Forelimb muscle (tissue), 1 donor: ENCODE measurements around the gene MPP4. TPM values are rescaled to one million over a fixed set of nuclear protein-coding genes. Genes with fewer than 3 reads are reported as not detected.

Experiments
- DNase-seq: peaks from one replicate; pipeline ENCODE4 v3.0.0-alpha.2; 2013; ENCODE audit warnings: low read depth
- polyA plus RNA-seq: library from polyadenylated mRNA; unstranded; fragments of 120-200 nt; gene quantifications from one replicate; pipeline ENCODE4 v1.2.1, GENCODE V29; 2013; ENCODE audit not compliant: insufficient read length

The MPP4 gene, protein sequence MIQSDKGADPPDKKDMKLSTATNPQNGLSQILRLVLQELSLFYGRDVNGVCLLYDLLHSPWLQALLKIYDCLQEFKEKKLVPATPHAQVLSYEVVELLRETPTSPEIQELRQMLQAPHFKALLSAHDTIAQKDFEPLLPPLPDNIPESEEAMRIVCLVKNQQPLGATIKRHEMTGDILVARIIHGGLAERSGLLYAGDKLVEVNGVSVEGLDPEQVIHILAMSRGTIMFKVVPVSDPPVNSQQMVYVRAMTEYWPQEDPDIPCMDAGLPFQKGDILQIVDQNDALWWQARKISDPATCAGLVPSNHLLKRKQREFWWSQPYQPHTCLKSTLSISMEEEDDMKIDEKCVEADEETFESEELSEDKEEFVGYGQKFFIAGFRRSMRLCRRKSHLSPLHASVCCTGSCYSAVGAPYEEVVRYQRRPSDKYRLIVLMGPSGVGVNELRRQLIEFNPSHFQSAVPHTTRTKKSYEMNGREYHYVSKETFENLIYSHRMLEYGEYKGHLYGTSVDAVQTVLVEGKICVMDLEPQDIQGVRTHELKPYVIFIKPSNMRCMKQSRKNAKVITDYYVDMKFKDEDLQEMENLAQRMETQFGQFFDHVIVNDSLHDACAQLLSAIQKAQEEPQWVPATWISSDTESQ
- 0.13 TPM for polyA plus RNA-seq

DNA sequence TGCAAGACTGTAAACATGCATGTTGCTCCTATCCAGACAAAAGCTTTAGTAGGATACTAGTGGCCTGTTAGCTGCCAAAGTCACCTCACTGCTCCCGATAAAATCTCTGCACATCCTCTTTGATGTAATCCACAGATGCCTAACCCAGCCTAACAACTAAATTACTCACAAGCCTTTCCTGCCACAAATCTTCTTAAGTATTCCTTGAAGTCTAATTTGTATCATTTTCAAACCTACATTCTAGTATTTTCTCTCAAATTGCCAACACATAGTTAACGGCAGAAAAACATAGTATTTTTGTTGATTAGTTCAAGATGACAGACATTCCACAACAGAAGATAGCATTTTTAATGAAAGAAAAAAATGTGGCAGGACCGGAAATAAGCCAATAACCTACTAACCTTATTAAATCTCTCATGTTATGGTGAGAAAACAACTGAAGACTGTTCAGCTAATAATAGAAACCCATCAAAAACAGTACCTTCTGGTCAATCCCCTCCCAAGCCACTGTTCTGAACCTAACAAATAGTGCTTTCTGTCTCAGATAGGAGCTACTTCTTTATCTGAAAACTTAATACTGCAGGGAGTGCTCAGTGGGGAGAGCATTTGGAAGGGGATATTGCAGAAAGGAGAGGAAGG lies at the start of gene MPP4:
Gene MPP4 (minus strand): TSS at position 57 of the 639 bp plus-strand sequence. CDS start 4,690 bp downstream, outside the sequence.
- DNase-seq = no peak

DNA sequence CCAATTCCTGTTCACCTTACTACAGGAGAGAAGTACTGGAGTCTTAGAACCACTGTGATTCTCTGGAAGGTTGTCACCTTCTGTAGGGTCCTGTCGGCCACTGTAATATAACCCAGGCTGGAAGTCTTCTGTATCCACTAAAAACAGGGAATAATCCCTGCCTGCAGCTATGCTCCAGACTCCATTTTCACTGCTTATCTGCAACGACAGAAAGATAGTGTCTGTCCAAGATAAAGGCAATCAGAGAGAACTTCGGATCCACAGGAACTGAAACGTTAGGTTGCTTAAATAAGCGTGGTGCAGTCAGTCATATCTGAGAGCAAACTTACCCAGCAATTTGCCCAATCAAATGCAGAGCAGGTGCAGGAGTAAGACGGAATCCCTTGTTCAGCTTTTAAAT lies 48.1 kb upstream of the MPP4 start:
- DNase-seq = no peak

DNA sequence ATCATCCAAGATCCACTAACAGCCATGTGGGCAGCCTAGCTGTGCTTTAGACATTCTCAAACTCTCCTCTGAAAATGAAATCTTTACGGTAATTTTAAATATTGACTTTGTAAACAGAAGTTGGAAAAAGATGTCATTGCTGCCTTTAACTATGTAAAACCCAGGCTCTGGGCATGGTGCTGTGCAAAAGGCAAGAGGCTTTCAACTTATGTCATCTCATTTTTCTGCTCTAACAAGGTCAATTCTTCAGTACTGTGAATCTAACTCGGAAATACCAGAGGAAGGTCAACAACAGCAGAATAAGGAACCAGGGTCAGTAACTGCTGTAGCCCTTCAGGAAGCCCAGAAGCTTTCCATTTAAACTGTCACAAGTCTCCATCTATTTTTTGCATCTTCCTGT lies 37.0 kb upstream of the MPP4 start:
- DNase-seq = no peak

- DNase-seq = no peak
These were observed 35.7 kb upstream of the MPP4 start for GRCh38 chr2:201734111-201734510.

GRCh38 chr2:201733544-201733943 lies 35.1 kb upstream of the MPP4 start:
- DNase-seq = no peak

- DNase-seq = no peak
These were observed 32.3 kb upstream of the MPP4 start for GRCh38 chr2:201730651-201731285.

DNA sequence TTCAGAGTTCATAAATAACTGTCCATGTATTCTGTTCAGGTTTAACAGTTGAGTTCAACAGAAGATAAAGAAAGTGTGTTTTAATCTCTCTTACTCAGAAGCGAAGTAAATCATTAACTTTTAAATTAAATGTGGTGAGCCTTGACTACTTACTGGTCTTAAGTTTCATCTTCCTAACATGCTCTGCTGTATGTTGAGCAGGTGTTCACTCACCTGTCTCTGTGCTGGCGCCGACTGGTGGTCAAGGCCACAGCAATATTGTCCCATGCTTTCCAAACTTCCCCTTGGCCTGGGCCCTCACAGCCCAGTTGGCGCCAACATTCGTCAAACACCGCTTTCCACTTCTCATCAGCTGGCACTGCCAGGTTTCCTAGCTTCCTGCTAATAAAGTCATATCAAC lies 17.0 kb upstream of the MPP4 start:
- DNase-seq = no peak

- no peak for DNase-seq
These were observed 14.3 kb upstream of the MPP4 start for GRCh38 chr2:201712726-201713125.

GRCh38 chr2:201709747-201710146 lies 11.3 kb upstream of the MPP4 start:
- DNase-seq = no peak

DNA sequence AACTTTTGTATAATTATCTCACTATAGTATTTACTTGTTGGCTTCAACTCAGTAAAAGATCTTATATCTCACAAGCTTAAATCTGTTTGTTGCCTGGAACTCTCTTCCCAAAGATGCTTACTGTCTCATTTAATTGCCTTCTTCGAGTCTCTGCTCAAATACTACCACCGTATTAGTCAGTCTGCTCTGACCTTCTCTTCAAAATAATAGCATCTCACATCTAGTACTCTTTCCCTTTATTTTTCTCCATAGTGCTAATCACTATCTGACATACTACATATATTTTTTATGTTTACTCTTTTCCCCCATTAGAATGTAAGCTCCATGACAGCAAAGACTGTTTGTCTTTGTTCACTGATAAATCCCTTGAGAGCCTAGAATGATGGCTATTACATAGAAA lies 10.6 kb upstream of the MPP4 start:
- no peak for DNase-seq

GRCh38 chr2:201707753-201708152 lies 9.3 kb upstream of the MPP4 start:
- no peak for DNase-seq

DNA sequence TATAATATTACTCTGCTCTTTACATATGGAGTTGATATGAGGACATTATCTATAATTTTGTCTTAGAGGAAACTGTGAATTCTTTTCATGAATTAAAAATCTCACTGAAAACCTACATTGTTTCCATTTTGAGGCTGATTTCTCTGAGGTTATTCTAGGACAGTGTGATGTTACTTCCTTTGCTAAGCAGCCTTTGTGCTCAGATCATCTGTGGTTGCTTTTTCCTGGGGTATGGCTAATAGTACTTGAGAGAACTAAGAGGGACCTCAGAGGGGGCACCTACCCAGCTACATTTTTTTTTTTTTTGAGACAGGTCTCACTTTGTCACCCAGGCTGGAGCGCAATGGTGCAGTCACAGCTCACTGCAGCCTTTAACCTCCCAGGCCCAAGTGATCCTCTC lies 8.7 kb upstream of the MPP4 start:
- DNase-seq = no peak

DNA sequence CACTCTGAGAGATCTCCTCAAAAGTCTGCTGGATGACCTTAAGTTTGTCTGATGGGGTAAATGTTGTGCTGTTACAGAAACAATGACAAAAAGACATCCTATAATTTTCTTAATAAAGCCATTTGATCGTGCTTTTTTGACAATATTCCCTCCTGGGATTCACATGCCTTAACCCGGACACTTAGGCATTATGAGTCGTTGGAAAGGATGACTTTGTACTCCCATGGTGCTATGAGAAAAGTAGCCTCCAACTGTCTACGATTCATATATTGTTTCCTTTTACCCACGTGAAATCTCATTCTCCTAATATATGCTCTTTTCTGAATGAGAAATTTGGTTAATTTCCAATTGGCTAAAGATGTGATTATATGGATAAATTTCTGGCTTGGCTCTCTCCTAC lies 6.1 kb upstream of the MPP4 start:
- no peak for DNase-seq

DNA sequence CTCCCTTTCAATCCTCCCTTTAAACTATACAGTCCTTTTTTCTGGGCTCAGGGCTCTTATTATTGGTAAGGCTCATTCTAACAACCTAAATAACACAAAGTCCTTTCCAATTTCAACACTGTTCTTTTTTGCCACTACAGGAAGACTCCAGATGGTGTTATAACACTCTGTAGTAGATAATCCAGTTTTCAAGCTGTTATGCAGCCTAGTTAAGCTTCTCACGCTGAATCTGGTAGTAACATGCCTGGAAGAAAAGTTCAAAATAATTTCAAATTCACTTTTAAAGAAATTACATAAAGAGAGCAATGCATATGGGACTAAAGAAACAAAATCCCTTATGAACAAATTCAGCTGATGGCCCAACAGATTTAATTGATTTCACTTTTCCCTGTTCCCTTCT lies 3.2 kb upstream of the MPP4 start:
- DNase-seq = no peak

GRCh38 chr2:201699416-201699815 lies 972 bp upstream of the MPP4 start:
- DNase-seq = peak; percentile 86

- DNase-seq = no peak
These were observed 545 bp downstream of the MPP4 start for GRCh38 chr2:201697899-201698298.

- DNase-seq = no peak
These were observed 2.2 kb downstream of the MPP4 start for GRCh38 chr2:201696151-201696659.

- DNase-seq = no peak
These were observed 13.3 kb downstream of the MPP4 start for GRCh38 chr2:201685156-201685555.

DNA sequence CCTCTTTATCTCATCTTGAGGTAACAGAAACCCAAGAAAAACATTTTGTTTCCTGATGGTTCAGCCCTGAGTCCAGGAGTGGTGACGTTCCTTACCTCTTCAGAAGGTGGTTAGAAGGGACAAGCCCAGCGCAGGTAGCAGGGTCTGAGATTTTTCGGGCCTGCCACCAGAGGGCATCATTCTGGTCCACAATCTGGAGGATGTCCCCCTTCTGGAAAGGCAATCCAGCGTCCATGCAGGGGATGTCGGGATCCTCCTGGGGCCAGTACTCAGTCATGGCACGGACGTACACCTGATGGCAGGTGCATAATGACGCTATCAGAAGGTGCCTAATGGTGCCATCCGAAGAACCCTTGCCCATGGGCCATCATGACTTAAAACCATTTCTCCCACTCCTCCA lies 17.7 kb downstream of the MPP4 start:
- no peak for DNase-seq

DNA sequence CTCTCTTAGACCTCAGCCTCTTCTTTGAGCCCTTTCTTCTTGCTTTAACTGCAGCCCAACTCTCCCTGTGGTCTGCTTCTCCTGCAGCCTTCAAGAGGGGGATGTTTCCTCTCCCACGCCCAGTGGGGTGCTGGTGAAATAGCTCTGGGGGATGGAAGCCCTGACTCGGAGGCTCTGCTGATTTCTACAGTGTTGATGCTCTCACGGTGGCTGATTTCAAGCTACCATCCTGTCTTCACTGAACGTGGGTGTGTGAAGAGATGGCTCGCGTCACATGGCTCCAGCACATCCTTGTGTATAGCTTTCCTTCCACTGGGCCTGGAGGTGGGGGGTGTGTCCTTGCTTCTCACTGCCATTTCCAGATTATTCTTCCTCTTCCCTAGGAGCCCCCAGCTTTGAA lies 20.0 kb downstream of the MPP4 start:
- DNase-seq = no peak

DNA sequence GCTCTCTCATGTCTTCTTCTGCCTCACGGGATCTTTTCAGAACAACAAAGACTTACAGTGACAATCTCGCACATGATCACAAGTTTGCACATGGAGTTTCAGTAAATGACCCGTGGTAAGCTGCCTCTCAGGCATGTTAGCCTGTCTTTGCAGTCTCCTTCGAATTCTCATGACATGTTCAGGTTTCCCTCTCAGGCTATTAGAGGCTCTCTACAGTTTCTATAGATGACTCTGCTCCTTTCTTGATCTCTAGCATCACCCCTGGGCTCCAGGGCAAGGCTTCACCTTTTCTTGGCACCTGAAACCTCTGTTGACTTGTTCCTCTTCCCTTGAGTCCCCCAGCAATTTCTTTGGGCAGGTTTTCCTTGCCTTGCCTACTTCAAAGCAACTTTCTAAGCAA lies 23.0 kb downstream of the MPP4 start:
- DNase-seq = no peak

- no peak for DNase-seq
These were observed 23.6 kb downstream of the MPP4 start for GRCh38 chr2:201674794-201675193.
